Panc1 (cell line): ENCODE measurements around the gene IGFBP1.

Experiments
- CTCF ChIP-seq: fragments of 450-650 bp; IDR thresholded peaks from 2 replicates; pipeline ENCODE4 v1.5.1; 2017; ENCODE audit warnings: mild to moderate bottlenecking
- POLR2AphosphoS5 ChIP-seq: IDR thresholded peaks from 2 replicates; pipeline ENCODE4 v1.6.1; 2012; ENCODE audit warnings: mild to moderate bottlenecking, low read depth, low read length, moderate library complexity

- TF ChIP-seq POLR2AphosphoS5 = no peak
- TF ChIP-seq CTCF = no peak
Observed at GRCh38 chr7:45888993-45889366, 692 bp downstream of the IGFBP1 start.
